ENCODE data around the gene COG6. TPM values are rescaled to one million over a fixed set of nuclear protein-coding genes. Genes with fewer than 3 reads are reported as not detected.

The COG6 gene
- polyA plus RNA-seq, 1 of the 3 experiments (the other 2 are of a cell fraction) = 13.1 TPM

DNA sequence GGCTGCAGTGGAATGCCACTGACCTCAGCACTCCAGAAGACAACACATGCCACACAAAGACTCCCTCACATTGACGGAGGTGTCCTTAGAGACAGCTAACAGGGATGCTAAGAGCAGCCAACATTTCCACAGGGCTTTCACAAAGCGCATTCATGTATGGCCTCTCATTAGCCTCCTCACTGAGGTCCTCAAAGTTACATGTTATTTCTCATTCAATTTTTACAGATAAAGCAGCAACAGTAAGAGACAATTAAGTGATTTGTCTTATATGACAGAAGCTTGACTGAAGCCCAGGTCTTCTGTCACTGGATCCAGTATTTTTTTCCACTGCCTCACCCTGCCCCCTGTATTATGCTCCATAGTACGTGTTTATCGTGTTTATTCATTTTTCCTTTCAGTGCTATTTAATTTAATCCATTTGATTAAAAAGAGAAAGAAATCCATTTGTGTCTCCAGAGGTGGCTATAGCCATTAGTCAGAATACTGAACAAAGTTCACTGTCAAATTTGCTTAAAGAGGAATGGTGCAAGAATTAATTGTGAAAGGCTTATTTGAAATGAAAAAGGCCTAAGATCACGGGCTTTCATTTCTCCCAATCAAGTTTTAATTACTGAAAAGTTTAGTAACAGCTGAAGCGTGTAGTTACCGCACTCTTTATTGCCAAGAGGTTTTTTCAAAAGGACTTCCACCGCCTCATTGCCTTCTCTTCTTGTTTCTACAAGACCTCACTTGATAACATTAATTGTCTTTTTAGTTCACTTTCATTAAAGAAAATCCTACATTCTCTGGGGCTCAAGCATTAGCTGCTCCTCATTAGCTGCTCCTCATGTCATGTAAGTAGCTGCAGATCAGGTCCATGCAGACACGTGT lies 115.0 kb downstream of the COG6 start:
- Histone ChIP-seq H3K27me3 (ENCODE audit: insufficient read depth) (no peaks in the 10 kb centered on the region), H3K9me3 (no peaks in the 10 kb centered on the region), H3K27ac (ENCODE audit: low read depth in 2 of 2, low read length in 1 of 2) (no peak overlapping the region), H3F3A (replicated peaks; ENCODE audit: insufficient read depth) (peaks cover 7% of the 10 kb centered on the region), H2AFZ (ENCODE audit: low read depth) (no peak overlapping the region), H3K36me3 (replicated peaks in 1 of 2; ENCODE audit: control insufficient read depth in 1 of 2, insufficient read depth in 2 of 2, low read length in 1 of 2) (no peaks in the 10 kb centered on the region), H3K79me2 (ENCODE audit: insufficient read depth) (no peaks in the 10 kb centered on the region), H4K20me1 (ENCODE audit: insufficient read depth) (no peaks in the 10 kb centered on the region), H3K4me2 (no peak overlapping the region), H3K4me3 (ENCODE audit: low read depth in 2 of 2, low read length in 1 of 2) (no peak overlapping the region), H3K9ac (no peak overlapping the region), H3K4me1 (ENCODE audit: control insufficient read depth in 1 of 2, insufficient read depth in 2 of 2, low read depth in 1 of 2, low read length in 1 of 2) (peaks cover 12 to 14% of the 10 kb centered on the region in 2 experiments; a peak in 3 of 4 replicates), H3K9me2 (no peaks in the 10 kb centered on the region)
- WGBS (ENCODE audit: low lambda C conversion rate) = 90% methylated on average over 9 of the region's 9 CpGs
- ChIA-PET CTCF (interaction anchor here (1.8 kb wide), 1 partner anchor 173 kb away, joined by 5 read pairs; no protein-coding TSS in a partner anchor), POLR2A (no interaction called here)
- DNase-seq = no peak
- TF ChIP-seq YY1 (IDR thresholded peaks at IDR 0.05; ENCODE audit: low read depth) (no peak), REST (IDR thresholded peaks at IDR 0.05; ENCODE audit: low read depth, low read length) (no peak), RCOR1 (IDR thresholded peaks at IDR 0.05; ENCODE audit: low read length) (no peak), TEAD4 (IDR thresholded peaks at IDR 0.05; ENCODE audit: borderline replicate concordance, insufficient read depth) (no peak), USF1 (IDR thresholded peaks at IDR 0.05; ENCODE audit: borderline replicate concordance, low read depth) (no peak), SMC3 (IDR thresholded peaks at IDR 0.05; ENCODE audit: low read depth, low read length) (no peak), NFIC (IDR thresholded peaks at IDR 0.05; ENCODE audit: borderline replicate concordance) (no peak), RXRA (IDR thresholded peaks at IDR 0.05; ENCODE audit: borderline replicate concordance, low read depth) (no peak), RAD21 (IDR thresholded peaks at IDR 0.05; ENCODE audit: low read length) (no peak), ELF1 (IDR thresholded peaks at IDR 0.05) (no peak), EZH2phosphoT487 (IDR thresholded peaks at IDR 0.05; ENCODE audit: borderline replicate concordance, low read depth) (no peak), CHD2 (IDR thresholded peaks at IDR 0.05; ENCODE audit: low read length, partially characterized antibody) (no peak), FOXJ3 (CRISPR knock-in tag; IDR thresholded peaks at IDR 0.05) (no peak)
- TF ChIP-seq, protein P1, sequence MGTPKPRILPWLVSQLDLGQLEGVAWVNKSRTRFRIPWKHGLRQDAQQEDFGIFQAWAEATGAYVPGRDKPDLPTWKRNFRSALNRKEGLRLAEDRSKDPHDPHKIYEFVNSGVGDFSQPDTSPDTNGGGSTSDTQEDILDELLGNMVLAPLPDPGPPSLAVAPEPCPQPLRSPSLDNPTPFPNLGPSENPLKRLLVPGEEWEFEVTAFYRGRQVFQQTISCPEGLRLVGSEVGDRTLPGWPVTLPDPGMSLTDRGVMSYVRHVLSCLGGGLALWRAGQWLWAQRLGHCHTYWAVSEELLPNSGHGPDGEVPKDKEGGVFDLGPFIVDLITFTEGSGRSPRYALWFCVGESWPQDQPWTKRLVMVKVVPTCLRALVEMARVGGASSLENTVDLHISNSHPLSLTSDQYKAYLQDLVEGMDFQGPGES (IDR thresholded peaks at IDR 0.05; ENCODE audit: low read depth, low read length) = no peak
- TF ChIP-seq, protein P2, sequence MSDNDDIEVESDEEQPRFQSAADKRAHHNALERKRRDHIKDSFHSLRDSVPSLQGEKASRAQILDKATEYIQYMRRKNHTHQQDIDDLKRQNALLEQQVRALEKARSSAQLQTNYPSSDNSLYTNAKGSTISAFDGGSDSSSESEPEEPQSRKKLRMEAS (IDR thresholded peaks at IDR 0.05; ENCODE audit: low read depth) = no peak
- TF ChIP-seq, protein P3, sequence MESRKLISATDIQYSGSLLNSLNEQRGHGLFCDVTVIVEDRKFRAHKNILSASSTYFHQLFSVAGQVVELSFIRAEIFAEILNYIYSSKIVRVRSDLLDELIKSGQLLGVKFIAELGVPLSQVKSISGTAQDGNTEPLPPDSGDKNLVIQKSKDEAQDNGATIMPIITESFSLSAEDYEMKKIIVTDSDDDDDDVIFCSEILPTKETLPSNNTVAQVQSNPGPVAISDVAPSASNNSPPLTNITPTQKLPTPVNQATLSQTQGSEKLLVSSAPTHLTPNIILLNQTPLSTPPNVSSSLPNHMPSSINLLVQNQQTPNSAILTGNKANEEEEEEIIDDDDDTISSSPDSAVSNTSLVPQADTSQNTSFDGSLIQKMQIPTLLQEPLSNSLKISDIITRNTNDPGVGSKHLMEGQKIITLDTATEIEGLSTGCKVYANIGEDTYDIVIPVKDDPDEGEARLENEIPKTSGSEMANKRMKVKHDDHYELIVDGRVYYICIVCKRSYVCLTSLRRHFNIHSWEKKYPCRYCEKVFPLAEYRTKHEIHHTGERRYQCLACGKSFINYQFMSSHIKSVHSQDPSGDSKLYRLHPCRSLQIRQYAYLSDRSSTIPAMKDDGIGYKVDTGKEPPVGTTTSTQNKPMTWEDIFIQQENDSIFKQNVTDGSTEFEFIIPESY (IDR thresholded peaks at IDR 0.05; ENCODE audit: borderline replicate concordance, low read depth) = no peak
